Stimulated activated CD8-positive, alpha-beta memory T cell treated with anti-CD3 and anti-CD28 coated beads, Interleukin-7, amount 100 ng/mL, for 24 hours (primary cell): Measurements from ENCODE around the gene GRIN2B.

Experiments used
- DNase-seq: peaks from one replicate; pipeline ENCODE4 v3.0.0-alpha.2; 2020; ENCODE audit warnings: low read depth

GRIN2B gene

DNA sequence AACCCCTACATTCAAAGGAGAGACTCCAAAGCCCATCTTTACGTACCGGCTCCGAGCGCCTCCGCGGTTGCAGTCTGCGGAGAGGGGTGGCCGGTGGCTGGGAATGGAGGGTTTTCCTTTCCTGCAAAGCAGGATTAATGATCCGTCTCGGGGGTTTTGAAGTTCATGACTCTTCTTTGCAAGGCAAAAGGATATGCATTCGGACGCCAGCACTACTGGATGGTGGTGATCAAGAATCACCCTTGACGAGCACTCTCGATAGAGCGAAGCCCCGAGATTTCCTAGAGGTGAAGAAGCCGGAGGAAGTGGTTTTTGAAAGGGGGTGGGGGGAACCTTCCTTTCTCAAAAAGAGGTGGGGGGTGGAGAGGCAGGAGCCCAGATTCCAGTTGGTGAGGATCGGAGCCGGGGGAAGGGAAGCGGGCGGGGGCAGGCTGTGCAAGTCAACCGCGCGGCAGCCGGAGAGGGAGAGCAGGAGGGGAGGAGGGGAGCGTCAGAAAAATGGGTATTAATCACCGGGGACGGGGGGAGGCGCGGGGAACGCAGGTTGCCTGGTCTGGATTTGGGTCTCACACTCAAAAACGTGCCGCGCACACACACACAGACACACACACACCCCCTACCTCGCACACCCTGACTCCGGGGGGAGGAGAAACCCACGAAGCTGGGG is at the start of gene GRIN2B:
GRIN2B (minus strand) TSS at position 307 of the 667 bp plus-strand sequence. CDS start 115,394 bp downstream, outside the sequence.
- DNase-seq: no peak

DNA sequence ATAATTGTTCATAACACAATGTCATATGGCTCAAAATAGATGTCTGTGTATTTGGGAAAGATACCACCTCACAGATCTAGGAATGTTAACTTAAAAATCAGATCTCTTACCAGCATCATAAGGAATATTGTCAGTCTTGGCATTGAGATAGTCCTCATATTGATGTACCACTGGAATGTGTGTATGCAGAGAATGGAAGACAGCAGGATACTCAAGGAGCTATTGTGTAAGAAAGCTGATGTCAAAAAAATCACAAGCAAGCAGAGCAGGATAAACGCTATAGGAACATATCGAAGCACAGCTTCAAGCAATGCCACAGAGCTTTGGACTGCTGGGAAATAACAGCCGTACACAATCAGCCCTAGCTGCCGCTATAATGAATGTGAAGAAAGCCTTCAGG is 45.1 kb upstream of the GRIN2B start:
- no peak for DNase-seq

DNA sequence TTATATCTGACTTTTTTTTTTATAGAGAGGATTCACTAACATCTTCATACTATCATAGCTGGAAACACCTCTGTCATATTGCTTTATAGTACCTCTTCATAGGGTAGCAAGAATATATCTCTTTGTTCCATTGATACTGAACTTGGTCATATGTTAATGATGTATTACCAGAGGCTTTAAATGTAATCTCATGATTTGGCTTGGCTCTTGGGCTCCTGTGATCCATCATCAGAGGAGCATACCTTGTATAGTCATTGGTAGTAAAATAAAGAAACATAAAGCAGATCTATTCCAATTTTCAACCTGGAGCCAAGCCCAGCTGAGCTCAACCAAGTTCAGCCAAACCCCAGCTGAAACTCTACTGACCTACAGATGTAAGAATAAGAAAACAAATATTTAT is 43.2 kb upstream of the GRIN2B start:
- DNase-seq: no peak

DNA sequence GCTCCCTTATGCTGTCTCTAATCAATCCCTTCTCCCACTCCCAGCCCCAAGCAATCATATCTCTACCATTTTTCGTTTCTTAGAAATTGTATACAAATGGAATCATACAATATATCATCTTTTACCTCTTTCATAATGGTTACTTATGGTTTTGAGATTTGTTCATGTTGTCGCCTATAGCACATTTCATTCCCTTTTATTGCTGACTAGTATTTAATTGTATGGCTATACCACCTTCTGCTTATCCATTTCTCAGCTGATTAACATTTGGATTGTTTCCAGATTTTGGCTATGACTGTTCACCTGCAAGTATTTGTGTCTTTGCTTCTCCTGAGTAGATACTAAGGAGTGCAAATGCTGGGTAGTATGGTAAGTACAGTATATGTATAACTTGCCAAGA is 36.7 kb upstream of the GRIN2B start:
- DNase-seq: no peak

DNA sequence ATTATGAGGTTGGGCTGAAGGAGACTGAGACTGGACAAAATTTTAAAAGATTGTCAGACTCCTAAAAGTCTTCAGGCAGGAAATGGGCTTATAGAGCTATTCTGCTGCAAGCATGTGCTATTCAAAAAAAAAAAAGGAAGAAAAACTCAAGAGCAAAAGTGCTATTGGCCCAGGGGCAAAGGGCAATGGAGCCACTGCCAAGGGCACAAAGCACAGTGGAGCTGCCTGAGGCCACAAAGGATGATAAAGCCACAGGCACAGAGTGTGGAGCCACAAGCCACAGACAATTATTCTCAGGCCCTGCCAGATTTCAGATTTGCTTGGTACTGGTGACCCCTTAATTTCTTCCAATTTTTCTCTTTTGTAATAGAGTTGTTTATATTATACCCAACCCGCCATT is 29.6 kb upstream of the GRIN2B start:
- DNase-seq: no peak

DNA sequence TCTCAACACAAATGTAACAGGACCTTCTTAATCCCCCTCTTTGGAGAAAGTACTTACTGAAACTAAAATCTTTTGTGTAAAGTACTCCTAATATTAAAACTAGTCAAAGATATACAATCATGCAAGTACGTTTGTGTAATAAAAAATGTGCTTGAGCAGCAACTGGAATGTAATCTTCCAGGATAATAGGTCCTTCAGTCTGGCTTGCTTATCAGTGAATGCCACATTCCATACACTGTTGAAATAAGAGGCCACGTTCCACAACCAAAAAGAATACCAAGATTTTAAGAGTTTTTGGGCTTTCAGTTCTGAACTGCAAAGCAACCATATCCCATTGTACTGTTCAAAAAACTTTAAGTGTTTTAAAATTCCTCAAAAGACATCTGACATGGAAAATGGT is 26.2 kb upstream of the GRIN2B start:
- DNase-seq: no peak

DNA sequence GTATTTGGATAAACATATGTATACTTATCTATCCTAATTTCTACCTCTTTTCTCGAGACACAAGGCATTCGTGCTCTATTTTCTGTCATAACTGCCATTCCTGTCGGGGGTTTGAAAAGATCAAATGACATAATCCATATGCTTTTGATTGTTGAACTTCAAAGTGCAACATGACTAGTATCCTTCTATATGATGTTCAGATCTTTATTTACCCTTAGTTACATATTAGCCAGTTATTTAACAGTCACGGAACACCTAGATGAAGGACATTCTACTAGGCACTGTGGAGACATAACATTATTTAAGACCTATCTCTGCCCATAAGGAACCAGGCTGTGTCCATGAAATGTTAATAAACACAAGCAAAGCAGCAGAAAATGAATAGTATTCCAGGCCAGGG is 11.2 kb upstream of the GRIN2B start:
- no peak for DNase-seq

DNA sequence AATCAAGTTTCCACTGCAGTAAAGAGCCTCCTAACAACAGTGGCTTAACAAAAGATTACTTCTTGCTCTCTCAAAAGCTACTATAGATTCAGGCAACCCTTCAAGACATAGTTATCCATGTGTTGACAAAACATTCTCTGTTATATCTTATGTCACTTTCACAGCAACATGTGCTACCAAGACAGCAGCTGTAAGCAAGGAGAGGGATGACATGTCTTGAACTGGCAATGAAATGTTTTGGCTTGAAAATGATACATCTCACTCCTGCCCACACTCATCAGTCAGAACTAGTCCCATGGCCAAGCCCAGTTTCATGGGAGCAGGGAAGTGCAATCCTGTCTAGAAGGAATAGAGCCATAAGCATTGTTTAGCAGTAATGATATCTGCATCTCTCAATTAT is 10.7 kb upstream of the GRIN2B start:
- no peak for DNase-seq

DNA sequence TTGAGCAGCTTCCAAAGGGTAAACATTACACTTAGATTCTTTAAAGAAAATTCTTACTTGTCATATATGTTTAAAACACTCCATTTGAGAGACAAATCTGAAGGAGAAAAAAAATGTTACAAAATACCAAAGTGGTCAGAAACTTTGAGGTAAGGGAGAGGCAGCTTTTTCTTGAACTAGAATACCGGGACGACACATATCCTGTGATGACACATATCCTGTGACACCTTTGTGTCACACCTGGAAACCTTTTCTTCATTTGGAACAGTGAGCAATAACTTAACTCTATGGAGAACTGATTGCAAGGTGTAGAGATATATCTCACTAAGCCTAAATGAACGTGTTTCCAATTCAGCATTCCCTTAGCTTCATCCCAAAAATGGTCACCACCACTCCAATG is 4.6 kb upstream of the GRIN2B start:
- DNase-seq: no peak

DNA sequence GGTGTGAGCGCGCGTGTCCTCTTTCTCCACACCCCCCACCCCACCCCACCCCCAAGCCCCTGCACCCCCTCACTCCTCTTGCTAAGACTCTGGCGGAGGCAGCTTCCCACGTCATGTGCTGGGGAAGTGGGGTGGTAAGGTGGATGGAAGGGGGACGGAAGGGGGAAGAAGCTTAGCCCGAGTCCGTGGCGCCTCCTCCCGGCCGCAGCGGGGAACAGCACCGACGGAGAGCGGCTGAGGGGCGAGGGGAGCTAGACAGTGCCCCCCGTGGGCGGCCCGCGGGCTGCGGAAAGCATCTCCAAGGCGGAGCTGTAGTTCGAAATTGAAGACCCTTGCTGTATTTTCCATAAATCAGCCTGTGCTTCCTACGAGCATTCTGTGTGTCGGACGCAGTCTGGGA is 588 bp upstream of the GRIN2B start:
- DNase-seq: no peak

DNA sequence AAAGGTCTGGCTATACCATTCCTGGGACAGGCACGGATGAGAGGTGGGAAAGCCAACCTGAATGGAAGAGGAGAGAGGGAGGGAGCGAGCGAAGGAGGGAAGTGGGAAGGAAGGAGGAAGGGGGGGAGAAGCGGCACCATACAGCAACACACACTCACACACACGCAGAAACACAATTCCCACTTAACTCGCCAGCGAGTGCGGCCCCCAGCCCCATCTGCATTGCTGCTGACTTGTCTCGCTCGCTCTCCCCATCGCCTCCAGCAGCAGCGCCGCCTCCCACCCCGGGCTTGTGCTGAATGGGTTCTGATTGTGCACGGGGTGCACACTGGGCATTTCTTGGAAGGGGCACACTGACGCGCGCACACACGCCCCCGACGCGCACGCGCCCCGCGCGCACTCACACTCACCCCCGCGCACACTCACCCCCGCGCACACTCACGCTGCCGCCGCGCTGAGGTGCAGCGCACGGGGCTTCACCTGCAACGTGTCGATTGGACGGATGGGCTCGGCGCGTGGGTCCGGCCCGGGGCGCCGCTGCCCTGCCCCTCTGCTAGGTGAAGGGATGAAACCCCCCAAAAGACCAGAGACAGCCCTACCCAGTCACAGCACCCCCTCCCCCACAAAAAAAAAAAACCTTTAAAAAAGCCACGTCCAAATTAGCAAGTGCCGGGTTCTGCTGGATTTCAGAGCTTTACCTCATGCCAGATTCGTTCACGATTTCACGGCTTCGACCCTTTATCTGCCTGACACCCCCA is 685 bp downstream of the GRIN2B start:
- no peak for DNase-seq

DNA sequence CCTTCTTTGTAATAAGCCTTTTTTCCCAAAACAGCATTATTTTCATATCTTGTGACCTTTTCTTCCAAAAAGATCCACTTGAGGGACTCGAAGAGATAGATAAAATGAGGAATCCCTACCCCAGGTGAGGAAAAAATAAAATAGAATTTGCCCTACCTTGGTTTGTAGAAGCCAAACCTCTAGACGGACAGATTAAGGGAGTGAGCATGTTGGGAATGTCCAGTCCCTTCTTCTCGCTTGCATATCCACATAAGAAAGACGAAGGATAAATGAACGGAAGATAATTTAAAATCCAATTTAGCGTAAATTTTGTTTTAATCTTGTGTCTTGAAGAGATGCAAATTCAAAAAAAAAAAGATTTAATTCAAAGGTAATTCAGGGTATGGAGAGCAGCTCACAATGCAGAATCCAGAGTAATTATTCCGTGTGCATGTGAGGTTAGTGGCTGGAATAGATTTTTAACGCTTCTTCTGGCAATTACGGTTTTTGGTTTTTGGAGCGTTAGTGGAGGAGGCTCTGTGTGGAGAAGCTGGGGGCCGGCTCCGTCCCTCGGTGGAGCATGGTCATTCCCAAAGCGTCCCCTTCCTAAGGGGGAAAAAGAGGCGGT is 1.5 kb downstream of the GRIN2B start:
- DNase-seq: no peak

DNA sequence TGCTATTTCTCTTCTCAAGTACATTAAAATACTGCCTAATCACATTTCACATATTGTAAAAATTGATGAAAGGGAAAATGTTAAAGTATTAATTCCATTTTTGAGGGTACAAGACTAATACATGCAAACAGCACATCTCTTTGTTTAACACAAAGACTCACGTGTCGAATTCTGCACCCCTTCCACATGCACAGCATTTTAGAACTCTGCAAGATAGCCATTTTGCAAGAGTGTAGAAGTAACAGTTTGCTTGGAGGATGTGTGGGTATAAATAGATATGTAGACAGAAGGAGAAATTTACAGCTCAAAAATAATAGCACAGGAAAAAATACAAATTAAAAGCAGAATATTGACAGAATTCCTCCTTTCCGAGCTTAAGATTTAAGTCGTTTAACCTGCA is 2.5 kb downstream of the GRIN2B start:
- DNase-seq: no peak

DNA sequence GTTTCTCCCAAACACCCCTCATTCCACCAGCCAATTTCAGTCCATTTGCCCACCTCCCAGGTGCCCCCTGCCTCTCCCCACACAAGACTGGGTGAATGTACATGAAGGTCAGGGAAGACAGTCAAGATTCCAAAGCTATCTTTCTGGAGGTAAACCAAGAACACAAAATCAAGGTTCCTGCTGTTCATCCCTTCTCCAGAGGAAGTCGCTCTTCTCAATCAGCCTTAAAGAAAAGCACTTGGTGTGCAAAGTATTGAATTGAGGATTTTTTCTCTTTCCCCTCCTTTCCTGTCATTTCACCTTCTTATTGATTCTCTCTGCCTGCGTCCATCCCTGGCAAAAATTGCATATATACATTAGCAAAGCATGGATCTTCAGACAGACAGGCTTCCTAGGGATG is 4.5 kb downstream of the GRIN2B start:
- no peak for DNase-seq

DNA sequence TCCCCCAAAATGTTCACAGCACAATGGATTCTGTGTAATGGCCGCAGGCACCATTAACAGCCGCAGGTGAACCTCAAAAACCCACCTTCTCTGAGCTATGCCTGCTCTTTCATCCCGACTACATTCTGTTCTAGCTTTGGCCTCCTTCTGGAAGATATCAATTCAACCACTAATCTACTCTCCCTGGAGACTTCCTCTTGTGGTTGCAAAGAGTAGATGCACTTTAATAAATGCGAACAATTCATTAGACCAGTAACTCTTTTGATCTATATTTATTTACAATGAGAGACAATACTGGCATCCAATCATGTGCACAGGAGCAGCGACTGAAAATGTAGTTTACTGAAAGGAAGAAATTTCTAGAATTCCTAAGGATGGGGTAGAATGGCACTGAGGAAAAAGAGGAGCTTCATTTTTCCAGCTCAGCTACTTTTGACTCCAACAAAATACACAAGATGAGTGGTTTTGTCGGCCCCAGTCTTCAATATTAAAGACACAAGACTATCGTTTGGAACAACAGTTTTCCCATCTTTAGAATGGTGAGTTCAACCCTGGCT is 5.3 kb downstream of the GRIN2B start:
- DNase-seq: no peak

DNA sequence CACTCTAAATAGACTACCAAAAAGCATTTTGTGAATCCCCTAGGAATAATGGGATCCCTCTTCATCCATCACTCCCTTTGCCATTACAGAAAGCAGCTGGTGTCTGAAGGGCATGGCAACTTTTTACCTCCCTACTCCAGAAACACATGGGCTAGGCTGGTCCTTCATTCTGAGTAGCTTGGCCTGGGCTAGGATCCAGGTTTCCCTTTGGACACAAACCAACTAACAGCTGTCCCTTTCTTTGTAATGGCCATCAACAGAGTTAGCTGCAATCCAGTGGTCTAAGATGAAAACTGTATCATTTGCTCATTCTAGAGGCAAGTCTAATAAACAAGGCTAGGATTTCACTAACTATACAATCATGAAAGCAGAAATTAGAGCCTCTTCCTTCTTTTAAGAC is 7.4 kb downstream of the GRIN2B start:
- no peak for DNase-seq

DNA sequence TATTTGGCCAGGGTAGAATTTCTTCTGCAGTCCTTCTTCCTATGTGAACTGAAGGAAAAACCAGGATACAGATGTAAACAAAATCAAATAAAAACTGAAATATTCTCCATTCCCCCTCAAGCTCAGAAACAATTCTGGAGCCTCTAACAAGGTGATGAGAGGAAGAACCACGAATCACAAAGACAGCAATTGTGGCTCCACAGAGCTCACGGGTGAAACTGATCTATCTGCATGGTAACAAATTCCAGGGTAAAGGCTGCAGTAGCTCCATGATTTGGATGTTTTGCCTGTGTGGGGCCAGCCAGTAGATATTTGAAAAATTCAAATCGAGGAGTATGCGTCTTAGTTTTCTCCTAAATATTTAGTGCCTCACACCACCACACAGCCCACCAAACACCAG is 10.6 kb downstream of the GRIN2B start:
- no peak for DNase-seq

DNA sequence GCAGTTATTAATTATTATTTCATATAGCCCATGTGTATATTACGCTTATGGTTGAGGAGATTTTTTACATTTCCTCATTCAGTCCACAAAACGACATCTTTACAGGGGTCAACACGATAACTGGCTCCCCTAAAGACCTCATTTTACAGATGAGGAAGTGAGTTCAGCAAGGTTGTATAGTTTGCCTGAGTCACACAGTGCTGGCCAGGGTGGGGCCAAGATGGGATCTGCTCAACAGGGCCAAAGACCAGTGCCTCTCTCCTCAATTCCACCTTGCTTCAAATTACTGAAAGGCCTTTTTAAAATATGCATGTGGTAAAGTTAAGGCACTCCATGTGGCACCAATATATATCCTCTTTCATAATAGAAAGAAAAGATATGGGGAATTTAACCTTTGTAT is 13.1 kb downstream of the GRIN2B start:
- no peak for DNase-seq

DNA sequence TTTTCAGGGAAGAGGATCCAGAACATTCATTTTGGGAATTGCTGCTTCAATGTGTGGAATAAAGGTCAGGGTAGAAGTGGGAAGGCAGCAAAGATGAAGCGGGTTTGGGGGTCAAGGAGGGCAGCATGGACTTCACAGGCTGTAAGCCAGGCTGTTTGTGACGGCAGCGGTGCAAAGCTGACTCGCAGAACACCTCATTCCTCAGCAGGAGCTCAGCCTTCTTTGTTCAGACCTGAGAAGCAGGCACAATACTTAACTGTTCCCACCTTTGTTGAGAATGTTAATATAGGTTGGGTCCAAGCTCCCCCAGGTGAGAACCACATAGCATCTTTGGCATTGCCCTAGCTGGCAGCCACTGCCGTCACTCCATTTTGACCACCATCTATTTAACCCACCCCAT is 16.7 kb downstream of the GRIN2B start:
- DNase-seq: no peak

DNA sequence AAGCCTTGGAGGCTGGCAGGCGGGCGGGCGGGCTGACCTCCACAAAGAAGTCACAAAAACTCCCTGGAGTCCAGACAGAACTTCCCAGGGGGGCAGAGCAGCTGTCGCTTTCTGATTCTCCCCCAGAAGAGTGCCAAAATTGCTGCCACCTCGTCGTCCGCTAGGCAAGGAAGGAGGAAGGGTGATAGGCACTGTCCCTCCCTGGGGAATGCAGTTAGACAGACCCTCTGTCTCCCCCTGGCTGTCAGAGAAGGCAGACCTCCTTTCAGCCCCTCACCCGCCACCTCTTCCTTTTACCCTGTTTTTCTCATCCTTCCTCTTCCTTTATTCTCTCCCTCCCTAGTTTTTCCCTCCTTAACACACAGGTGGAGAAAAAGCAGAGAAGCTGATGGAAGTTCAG is 18.7 kb downstream of the GRIN2B start:
- DNase-seq: no peak

DNA sequence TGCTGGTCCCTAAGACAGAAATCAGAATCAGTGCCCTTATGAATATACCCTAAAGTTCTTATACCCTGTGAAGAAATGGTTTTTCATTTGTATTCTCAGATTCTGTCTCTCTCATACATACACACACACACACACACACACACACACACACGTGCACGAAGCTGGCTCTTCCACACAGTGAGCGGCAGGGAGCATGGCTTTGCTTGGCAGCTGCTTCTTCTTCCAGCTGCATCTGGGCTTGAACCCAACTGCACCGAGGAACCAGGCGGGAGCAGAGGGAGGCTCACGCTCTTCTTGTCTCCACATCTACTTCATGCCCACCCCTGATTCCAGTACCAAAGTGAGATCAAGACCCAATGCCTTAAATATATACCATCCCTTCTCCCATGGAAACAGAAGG is 19.4 kb downstream of the GRIN2B start:
- no peak for DNase-seq

DNA sequence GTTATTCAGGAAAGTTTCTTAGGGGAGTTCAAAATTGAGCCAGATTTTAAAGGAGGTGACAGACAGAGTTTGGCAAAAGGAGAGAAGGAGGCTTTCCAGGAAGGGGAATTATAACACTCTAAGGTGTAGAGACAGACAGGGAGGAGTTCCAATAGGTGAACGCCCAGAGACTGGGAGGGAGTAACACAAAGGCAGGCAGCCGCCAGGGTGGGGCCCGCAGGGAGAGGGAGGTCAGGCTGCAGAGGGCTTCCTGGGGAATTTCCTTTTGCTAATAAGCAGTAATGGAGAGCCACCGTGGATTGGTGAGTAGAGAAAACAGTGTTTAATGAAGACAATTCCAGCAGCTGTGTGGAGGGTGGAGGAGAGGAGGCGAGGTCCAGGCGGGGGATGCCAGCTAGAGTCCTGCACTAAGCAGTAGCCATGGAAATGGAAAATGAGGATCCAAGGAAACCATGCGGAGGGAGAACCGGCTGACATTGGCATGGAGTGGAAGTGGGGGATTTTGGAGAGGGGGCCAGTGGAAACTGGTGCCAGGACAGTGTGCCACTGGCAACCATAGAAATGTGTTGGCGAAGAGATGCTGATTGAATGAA is 22.2 kb downstream of the GRIN2B start:
- DNase-seq: no peak

DNA sequence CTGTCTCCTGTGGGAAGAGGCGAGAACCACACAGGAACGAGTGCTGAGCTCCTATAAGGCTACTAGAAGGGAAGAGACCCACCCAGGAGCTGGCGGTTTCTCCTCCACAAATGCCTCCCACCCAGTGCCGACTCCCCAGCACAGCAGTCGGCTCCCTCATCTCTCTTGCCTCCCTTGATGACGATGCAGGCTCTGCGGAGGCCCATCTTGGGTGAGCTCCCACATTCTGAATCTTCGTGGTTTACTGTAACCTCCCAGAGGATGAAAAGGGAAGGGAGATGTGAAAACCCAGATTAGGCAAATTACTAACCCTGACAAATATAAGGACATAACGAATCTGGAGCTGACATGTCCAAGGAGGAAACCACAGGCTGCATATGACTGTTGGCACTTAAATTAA is 23.8 kb downstream of the GRIN2B start:
- DNase-seq: no peak
